HG02943 (cell line): ENCODE data around the gene ARL2BP.
A peak's percentile ranks its signal among the peaks of the same experiment; 100 is the strongest.

Source experiments
- ATAC-seq: cut with Tn5 transposase; IDR thresholded peaks from one replicate; pipeline ENCODE4 v1.9.1; 2021; ENCODE audit warnings: mild to moderate bottlenecking, low read depth, moderate library complexity; ENCODE audit not compliant: unreplicated experiment

The ARL2BP gene

DNA sequence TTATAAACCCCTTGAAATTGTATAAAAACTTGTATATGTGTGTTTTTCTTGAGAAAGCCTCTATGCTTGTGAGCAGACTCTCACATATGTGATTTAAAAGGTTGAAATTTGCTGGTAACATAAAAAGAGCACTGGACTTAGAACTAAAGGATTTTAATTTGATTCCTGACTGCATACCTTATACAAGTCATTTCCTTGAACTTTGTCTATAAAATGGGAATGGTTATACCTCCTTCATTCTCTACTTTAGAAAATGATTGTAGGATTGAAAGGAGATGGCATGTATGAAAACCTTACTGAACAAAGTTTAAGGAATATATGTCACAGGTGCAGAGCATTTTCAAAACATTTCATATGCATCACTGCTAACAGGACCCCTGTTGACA is 10.4 kb upstream of the ARL2BP start:
- no peak for ATAC-seq

DNA sequence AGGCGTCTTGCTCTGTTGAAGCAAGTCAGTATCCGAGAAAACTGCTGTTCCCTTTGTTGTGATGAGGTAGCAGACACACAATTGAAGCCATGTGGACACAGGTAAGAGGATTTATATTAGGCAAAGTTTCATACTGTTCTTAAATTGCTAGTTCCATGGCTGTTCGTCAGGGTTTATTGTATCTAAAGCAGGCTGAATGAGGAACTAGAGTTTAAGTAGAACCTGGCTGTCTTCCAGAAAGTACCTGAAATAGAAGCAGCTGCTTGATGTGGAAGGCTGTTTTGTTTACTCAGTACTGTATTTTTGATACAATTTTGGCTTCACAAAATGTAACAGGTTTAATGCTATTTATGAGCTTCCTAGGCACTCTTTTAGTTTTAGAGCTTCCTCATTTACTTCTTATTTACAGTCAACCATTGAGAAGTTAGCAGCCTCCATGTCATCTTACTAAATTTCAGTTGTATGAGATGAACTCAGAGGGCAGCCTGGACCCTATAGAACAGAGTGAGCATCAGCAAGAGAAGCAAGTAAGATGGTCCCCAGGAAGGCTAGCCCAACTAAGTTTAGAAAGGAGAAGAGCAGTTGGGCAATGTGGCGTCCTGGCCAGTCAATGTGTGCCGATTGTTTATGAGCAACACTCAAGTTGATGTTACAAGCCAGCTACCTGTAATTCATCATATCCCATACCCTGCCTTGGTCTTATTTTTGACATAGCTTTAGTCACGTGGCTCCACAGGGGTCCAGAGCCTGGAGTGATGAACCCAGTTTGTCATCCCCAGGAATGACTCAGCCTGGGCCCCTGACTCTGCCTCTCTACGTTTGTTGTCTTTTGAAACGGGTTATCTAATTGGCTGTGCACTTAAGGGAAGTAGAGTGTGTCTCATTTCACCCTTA is 9.7 kb upstream of the ARL2BP start:
- ATAC-seq = no peak

DNA sequence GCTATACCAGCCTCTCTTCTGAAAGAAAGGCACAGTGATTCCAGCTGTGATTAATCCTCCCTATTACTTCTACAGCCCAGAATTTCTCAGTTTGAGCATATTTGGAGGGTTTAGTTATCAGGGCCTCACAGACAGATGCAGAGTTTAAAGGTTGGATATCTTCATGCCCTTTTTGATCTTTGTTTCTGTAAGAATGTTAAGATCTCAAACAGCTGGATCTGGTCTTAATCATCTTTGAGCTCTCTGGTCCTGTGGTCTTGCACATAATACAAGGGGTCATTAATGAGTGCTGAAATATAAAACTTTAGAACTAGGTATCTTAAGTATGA is 9.1 kb upstream of the ARL2BP start:
- ATAC-seq = no peak

DNA sequence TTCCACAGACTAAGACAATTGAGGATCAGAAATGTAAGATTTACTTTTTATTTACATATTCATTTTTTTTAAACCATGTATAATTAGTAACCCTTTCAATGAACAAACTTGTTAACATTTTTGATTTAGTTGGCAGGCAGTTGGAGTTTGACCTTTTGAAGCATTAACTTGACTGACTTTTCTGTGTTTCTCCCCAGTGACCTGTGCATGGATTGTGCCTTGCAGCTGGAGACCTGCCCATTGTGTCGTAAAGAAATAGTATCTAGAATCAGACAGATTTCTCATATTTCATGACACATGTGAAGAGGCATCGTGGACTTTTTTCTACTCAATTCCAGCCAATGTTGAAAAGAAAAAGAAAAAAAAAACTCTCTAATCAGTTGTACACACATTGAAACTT is 6.4 kb upstream of the ARL2BP start:
- no peak for ATAC-seq

DNA sequence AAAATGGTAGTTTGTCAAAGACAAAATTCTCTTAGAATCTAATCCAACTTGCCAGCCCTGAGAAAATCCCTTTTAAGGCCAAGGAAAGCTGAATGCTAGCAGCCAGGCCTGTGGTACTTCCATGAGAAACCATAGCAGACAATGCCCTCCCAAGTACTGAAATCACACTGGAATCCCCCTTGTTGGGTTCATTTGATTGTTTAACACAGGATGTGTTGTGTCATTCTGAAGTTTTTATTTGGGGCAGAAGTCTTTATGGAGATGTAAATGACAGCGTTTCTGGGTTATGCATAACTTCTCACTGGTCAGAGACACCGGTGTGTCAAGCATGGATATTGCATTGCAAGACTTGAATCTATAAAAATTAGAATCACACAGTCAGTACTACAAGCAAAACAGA is 6.0 kb upstream of the ARL2BP start:
- no peak for ATAC-seq

DNA sequence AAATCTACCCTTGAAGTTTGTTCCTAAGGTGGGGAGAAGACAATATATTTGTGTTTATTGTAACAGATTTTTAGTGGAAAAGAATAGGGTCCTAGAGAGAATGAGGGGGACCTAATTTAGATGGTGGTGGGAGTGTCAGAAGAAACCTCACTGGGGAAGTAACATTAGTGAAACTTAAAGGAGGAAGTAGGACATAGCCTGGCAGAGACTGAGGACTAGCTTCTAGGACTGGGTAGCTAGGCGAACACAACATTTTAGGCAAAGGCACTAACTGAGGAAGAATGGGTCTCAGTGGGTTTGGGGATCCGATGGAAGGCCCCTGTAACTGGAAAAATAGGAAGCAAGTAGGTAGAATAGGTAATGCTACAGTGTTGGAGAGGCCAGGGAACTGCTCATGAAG is 4.2 kb upstream of the ARL2BP start:
- ATAC-seq = no peak

DNA sequence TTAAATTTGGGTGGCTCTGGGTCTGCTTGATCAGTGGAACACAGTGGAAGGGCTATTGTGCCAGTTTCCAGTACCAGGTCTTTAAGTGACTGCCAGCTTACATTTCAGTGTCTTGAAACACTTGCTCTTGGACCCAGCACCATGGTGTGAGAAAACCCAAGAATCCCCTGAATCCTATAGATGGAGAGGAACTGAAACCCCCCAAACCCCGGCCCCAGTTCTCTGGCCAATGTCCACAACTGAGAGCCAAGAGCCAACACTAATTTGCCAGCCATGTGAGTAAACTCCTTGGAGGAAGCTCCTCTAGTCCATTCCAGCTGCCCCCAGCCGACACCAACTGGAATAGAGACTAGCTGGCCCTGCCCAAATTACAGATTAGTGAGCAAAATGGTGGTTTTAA is 2.4 kb upstream of the ARL2BP start:
- ATAC-seq = no peak

DNA sequence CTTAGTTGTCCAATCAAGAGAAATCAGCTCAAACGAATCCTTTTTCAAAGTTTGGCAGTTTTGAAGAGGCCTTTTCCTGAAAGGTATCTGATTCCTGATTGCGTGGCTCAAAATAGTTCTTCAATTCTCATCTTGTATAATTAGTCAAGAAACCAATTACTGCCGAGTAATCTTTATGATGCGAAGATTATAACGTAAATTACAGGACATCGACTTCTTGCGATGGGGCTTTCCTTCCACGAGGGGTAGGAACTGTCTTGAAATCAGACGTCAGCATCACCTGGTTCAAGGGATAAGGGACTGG is 644 bp upstream of the ARL2BP start:
- ATAC-seq = peak; percentile 28

DNA sequence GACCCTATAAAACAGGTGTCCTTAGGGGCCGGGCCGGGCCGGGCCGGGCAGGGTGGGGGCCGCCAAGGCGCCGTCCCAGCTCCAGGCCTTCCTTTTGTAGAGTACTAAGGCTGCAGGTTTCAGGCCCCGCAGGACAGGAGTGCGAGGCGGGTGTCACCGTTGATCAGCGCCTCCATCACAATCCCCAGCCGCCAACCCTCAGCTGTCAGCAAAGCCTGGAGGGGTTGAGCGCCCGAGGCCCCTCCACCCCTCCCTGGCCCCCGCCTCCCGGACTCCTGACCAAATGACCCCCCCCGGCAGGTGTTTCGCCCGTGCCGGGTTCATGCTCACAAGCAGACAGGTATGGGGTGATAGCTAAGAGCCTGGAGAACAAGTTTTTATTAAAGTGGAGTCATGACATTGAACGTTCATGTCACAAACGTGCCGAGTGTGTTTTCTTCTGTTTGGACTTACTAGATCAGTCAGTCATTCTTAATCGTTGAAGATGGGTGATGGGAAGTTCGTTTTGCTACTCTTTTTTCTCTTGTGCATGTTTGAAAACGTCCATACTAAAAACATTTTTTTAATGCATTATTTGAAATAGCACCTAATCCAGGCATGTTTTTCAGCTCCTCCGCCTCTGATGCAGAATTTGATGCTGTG is 534 bp downstream of the ARL2BP start:
- ATAC-seq = no peak

DNA sequence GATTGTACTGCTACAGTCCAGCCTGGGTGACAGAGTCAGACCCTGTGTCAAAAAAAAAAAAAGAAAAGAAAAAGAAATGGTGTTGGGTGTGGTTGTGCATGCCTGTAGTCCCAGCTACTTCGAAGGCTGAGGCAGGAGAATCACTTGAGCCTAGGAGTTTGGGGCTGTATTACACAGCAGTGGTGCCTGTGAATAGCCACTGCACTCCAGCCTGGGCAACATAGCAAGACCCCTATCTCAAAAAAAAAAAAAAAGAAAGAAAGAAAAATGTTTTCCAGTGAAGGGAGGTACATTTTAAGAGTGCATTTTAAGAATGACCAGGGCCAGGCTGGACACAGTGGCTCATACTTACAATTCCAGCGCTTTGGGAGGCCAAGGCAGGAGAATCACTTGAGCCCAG is 6.3 kb downstream of the ARL2BP start:
- no peak for ATAC-seq

DNA sequence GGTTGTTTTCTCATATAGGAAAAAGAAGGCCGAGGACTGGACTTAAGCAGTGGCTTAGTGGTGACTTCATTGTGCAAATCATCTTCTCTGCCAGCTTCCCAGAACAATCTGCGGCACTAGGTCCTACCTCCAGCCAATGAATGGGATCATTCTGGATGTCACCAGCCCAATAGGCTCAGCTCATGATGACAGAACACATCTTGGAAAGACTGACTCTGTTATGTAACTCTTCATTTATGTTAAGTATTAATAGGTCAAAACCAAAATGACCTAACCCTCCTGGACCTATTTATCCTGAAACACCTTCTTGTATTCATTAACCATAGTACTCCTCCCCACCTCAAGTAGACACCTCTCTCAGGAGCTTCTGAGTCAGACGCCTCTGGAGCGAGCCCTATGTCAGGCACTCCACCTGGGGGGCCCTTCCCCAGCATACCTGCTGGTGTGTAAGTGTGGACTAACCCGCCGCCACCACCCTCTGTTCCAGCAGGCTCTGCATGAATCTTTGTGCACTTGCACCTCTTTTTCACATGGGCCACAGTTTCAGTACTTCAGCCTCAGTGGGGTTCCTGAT is 7.2 kb downstream of the ARL2BP start:
- no peak for ATAC-seq

DNA sequence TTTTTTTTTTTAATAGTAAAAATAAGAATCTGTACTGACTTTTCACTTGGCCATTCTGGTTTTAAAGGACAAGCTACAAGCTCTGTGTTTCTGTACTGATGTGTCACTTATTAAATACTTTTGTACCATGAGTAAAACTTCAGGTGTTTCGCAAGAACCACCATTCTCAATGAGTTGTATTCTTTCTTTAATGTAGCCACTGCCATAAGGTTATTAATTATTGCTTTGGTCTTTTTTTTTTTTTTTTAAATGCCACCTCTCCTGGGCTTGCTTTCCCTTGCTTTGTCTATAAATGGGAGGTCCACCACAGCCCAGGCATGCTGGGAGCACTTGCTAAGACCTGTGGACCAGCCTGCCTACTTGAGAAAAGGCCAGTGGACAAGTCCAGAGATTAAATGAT is 8.4 kb downstream of the ARL2BP start:
- ATAC-seq = no peak

DNA sequence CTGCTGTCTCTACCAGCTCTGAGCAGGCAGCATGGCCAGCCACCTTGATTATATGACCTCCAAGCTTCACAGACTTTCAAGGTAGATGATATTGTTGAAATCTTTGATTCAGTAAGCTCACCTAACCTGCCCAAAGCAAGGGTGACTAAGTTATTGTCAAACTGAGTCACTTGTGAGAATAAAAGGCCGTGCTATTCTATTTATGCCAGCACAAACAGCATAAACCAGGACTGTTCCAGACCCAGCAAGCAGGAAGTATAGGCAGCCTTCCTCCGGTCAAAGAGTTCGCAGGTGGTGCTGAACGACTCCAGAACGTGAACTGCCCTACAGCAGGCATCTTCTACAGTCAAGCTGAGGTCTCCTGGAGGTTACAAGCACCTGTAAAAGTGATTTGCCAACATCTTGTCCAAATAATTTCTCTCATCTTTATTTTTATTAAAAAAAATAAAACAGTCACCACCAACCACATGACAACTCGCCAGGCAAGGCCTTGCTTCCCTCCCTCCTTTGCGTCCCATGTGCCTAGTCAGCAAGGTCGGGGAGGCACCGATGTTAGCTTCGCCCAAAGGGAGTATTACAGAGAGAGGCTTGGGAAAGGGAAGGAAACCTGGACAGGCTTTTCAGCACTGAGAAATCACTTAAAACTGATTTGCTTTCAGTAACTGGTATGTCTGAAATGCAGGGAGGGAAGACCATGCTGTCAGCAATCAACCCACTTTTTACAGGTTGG is 10.8 kb downstream of the ARL2BP start:
- ATAC-seq = no peak

DNA sequence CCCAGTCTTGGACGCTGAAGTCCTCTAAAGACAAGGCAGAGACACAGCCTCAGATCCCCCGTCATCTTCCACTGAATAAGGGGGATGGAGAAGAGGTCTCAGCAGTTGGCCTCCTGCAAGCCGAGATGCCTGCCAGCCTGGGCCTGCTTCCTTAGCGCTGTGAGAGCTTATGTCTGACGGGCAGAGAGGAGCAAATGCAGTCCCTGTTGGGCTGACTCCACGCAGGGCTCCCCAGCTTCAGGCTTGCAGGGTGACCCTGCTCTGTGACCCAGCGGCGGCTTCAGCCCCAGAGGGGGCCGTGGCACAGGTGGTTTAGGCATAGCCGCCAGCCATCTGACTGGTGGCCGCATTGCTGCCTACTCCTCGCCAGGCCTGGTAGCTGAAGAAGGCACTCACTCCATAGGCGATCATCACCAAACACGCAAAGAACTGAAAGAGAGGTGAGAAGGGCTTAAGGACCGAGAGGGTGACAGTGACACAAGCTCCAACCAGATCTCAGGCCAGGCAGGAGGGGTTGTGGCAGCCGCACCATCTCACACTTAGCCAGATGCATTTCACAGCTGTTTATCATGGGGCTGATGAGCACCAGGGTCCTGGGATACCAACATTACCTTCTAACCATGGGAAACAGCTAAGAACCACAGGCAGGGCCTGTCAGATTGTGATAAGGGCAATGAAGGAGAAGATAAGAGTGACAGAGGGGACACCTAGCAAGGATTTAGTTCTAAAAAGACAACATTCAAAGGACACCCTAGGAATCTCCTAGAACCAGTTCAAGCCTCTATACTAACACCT is 11.7 kb downstream of the ARL2BP start:
- ATAC-seq = no peak

DNA sequence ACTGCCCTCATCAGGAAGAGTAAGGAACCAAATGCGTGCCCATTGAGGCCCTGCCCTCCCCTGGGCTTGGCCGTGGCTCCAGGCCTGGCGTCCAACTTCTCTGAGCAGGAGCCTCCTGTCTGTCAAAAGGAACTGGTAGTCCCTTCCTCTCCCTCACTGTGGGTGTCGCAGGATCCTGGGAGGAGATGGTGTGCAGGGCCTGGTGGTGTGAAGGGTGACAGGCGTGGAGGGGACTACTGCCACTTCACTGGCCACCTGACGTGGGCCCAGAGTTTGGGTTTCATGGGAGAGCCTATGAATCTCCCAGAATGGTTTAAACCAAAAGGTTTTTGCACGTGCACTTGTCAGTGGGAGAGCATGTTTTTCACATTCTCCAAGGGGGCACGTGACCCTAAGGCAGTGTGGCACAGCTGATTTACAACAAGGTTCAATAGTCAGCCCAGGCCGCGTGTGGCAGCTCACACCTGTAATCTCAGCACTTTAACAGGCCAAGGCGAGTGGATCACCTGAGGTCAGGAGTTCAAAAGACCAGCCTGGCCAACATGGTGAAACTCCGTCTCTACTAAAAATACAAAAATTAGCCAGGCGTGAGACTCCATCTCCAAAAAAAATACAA is 12.5 kb downstream of the ARL2BP start:
- ATAC-seq = no peak

DNA sequence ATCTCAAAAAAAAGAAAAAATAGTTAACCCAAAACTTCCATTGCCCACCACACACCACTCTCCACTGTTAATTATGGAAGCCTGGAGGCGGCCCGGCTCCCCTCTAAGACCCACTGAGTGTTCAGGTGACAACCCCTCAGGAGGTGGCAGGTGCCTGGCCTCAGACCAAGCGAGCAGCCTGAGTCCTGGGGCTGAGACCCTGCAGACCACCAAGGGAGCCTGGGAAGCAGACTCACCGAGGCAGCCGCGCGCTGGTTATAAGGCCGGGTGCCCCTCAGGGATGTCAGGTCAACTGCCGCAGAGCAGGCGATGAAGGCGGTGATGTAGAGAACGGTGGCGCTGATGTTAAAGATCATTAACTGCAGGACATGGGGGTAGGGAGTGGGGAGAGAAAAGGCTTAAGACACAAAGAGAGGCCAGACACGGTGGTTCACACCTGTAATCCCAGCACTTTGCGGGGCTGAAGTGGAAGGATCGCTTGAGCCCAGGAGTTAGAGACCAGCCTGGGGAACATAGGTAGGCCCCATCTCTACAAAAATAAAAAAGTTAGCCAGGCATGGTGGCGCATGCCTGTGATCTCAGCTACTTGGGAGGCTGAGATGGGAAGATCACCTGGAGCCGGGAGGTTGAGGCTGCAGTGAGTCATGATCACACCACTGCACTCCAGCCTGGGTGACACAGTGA is 13.3 kb downstream of the ARL2BP start:
- no peak for ATAC-seq

DNA sequence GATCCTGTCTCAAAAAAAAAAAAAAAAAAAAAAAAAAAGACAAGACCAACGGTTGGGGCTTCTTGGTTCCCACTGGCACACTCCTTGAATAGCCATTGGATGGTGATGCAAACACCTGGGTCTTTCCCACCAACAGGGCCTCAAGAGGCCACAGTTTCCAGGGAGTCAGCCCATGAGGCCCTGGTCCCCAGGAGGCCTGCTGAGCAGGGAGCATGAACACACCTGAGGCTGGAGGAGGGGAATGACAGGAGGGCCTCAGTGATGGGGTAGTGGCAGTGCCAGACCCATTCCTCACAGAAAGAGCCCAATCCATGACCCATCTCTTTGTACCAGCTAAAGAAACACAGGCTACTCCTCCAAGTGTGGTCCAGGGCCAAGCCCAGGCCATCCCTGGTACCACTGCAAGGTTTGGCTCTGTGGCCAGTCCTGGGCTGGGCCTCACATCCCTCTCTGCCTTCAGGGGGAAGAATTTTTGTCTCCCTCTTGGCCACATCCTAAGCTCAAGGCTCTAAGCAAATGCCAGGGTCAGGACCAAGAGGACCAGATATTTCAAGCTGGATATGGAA is 13.9 kb downstream of the ARL2BP start:
- no peak for ATAC-seq

DNA sequence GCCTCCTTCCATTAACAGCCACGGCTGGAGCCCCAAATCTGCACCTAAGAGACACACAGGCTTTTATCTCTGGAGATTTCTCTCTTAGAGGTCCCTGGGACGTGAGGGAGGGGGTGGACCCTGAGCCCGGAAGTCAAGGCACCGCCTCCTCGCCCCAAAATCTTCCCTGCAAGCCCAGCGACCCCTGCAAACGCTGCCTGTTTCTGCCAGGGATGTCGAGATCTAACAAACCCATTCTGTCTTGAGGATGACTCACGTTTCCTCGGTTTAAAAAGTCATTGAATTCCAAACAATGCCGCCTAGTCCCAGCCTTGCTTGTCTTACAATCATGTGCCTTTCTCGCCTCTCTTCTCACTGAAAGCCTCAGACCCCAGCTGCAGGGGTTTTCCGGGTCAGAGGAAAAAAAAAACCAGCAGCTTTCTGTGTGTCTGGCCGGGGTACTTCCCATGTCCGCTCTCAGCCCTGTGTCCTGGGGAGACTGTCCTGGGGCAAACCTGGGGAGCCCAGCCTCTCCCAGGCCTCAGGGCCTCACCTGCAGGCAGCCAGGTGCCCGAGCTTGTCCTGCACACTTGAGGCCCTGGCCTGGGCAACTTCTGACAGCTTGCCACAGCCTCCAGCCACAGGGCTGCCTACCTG is 15.4 kb downstream of the ARL2BP start:
- no peak for ATAC-seq

DNA sequence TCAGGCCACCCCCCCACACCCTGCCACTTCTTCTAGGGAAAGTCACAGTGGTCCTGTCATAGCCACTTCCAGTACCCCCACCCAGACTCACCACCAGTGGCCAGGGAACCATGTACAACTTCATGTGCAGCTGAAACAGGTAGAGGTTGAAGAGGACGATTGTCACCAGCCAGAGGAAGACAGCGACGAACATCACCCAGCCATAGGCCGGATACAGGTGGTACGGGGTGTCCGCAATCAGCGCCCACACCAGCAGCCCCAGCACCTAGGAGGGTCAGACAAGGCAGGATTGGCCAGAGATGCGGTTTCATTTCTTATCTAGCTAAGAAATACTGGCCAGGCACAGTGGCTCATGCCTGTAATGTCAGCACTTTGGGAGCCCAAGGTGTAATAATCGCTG is 16.7 kb downstream of the ARL2BP start:
- ATAC-seq = no peak
